Endothelial cell of umbilical vein (primary cell): ENCODE measurements around the gene GFAP.

Experiments
- FOS ChIP-seq: IDR thresholded peaks from 2 replicates; pipeline ENCODE4 v1.6.1; 2011; ENCODE audit warnings: mild to moderate bottlenecking, low read length, moderate library complexity, borderline replicate concordance; ENCODE audit not compliant: insufficient read depth
- JUN ChIP-seq: IDR thresholded peaks from 2 replicates; pipeline ENCODE4 v1.6.1; 2011; ENCODE audit warnings: borderline replicate concordance, low read depth; ENCODE audit not compliant: insufficient read length, insufficient read depth
- MYC ChIP-seq: IDR thresholded peaks from one replicate; pipeline ENCODE4 v1.6.1; 2011; ENCODE audit warnings: mild to moderate bottlenecking, low read depth, low read length
- POLR2A ChIP-seq: IDR thresholded peaks from 2 replicates; pipeline ENCODE4 v1.6.1; 2012; ENCODE audit warnings: low read depth, mild to moderate bottlenecking, control low read depth, low read length
- POLR2AphosphoS5 ChIP-seq: IDR thresholded peaks from 2 replicates; pipeline ENCODE4 v1.6.1; 2012; ENCODE audit warnings: low read depth, mild to moderate bottlenecking, control low read depth, low read length, moderate library complexity; ENCODE audit not compliant: insufficient read depth
- TF ChIP-seq, protein P1 (sequence below): IDR thresholded peaks from 2 replicates; pipeline ENCODE4 v1.6.1; 2011; ENCODE audit not compliant: insufficient read depth, insufficient read length
- TF ChIP-seq, protein P2 (sequence below), 2 donors: IDR thresholded peaks; 1 replicate in 1 of 2; 2 replicates in 1 of 2; pipeline ENCODE4 v1.5.1; 2011; ENCODE audit warnings: low read length in 2 of 2, mild to moderate bottlenecking in 2 of 2, moderate library complexity in 2 of 2, control low read depth in 1 of 2, inconsistent platforms in 1 of 2, low read depth in 1 of 2; ENCODE audit not compliant: insufficient read depth in 1 of 2; ENCODE audit errors: extremely low read depth in 1 of 2

DNA sequence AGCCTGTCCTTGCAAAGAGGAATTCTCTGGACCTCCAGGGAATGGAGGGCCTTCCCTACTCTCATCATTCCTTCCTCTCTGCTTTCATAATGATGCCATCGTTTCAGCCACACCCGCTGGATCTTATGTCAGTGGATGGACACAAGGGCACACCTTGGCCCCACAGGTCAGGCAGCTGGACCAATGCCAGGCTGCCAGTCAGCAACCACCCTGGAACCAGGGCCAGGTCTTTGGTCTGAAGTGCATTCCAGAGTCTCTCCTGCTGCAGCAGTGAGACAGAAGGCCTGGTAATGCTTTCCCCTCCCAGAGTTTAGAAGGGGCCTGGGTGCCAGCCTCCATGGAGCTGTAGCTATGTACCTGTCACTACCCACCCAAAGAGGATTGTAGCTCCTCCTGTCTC is 45.4 kb upstream of the GFAP start:
- TF ChIP-seq POLR2AphosphoS5 (no peak), POLR2A (no peak), MYC (no peak), JUN (no peak), FOS (no peak)
- TF ChIP-seq, protein P1, sequence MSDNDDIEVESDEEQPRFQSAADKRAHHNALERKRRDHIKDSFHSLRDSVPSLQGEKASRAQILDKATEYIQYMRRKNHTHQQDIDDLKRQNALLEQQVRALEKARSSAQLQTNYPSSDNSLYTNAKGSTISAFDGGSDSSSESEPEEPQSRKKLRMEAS: no peak
- TF ChIP-seq, protein P2, sequence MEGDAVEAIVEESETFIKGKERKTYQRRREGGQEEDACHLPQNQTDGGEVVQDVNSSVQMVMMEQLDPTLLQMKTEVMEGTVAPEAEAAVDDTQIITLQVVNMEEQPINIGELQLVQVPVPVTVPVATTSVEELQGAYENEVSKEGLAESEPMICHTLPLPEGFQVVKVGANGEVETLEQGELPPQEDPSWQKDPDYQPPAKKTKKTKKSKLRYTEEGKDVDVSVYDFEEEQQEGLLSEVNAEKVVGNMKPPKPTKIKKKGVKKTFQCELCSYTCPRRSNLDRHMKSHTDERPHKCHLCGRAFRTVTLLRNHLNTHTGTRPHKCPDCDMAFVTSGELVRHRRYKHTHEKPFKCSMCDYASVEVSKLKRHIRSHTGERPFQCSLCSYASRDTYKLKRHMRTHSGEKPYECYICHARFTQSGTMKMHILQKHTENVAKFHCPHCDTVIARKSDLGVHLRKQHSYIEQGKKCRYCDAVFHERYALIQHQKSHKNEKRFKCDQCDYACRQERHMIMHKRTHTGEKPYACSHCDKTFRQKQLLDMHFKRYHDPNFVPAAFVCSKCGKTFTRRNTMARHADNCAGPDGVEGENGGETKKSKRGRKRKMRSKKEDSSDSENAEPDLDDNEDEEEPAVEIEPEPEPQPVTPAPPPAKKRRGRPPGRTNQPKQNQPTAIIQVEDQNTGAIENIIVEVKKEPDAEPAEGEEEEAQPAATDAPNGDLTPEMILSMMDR (IDR thresholded peaks at IDR 0.05; ENCODE audit: extremely low read depth in 1 of 2, insufficient read depth in 1 of 2, low read depth in 1 of 2, low read length in 2 of 2): no peak
